NT2/D1 (cell line): ENCODE data around the gene PRRX2.
A peak's percentile ranks its signal among the peaks of the same experiment; 100 is the strongest.

Experiments
- DNase-seq: peaks from one replicate; pipeline ENCODE4 v3.0.0-alpha.2; 2011; ENCODE audit warnings: low read depth, low spot score
- H3K27me3 ChIP-seq: 2 replicates; pipeline ENCODE4 v1.6.0; 2011; ENCODE audit warnings: mild to moderate bottlenecking; ENCODE audit not compliant: insufficient read length, insufficient read depth
- H3K36me3 ChIP-seq: 2 replicates; pipeline ENCODE4 v1.6.1; 2011; ENCODE audit warnings: mild to moderate bottlenecking, low read length, mixed read lengths; ENCODE audit not compliant: insufficient read depth, insufficient read length
- H3K4me1 ChIP-seq: 2 replicates; pipeline ENCODE4 v1.5.1; 2011; ENCODE audit not compliant: insufficient read depth, insufficient read length
- H3K4me3 ChIP-seq: 2 replicates; pipeline ENCODE4 v1.5.1; 2011; ENCODE audit warnings: low read depth; ENCODE audit not compliant: insufficient read length
- H3K9ac ChIP-seq: 2 replicates; pipeline ENCODE4 v1.6.0; 2011; ENCODE audit warnings: low read depth; ENCODE audit not compliant: insufficient read length
- H3K9me3 ChIP-seq: 2 replicates; pipeline ENCODE4 v1.5.1; 2011; ENCODE audit warnings: mild to moderate bottlenecking, low read length; ENCODE audit not compliant: insufficient read depth
- SUZ12 ChIP-seq: IDR thresholded peaks from 2 replicates; pipeline ENCODE4 v1.6.1; 2011; ENCODE audit not compliant: insufficient read length, insufficient read depth; ENCODE audit errors: extremely low read depth
- YY1 ChIP-seq: IDR thresholded peaks from 2 replicates; pipeline ENCODE4 v1.6.1; 2011; ENCODE audit not compliant: insufficient read length, insufficient read depth
- ZNF274 ChIP-seq: IDR thresholded peaks from 2 replicates; pipeline ENCODE4 v1.6.1; 2011; ENCODE audit warnings: mild to moderate bottlenecking, low read depth, low read length

The PRRX2 gene

GRCh38 chr9:129626079-129626624, 39.3 kb upstream of the PRRX2 start, which contains the start of gene NTMT1:
Gene NTMT1, plus strand, starts transcription at chr9:129626163. Its CDS starts 6,541 bp downstream, at chr9:129632704.
- no peaks in the 10 kb centered on the region for H3K9me3 ChIP-seq
- peak within 1 kb of the TSS; percentile 98 for H3K9ac ChIP-seq
- no peak for DNase-seq
- H3K4me3 ChIP-seq, result peak within 1 kb of the TSS; percentile 89
- peaks cover 35% of the 10 kb centered on the region for H3K36me3 ChIP-seq
- peaks cover 9% of the 10 kb centered on the region for H3K27me3 ChIP-seq
- TF ChIP-seq ZNF274 (no peak), SUZ12 (no peak)
- H3K4me1 ChIP-seq, result peaks cover 17% of the 10 kb centered on the region

DNA sequence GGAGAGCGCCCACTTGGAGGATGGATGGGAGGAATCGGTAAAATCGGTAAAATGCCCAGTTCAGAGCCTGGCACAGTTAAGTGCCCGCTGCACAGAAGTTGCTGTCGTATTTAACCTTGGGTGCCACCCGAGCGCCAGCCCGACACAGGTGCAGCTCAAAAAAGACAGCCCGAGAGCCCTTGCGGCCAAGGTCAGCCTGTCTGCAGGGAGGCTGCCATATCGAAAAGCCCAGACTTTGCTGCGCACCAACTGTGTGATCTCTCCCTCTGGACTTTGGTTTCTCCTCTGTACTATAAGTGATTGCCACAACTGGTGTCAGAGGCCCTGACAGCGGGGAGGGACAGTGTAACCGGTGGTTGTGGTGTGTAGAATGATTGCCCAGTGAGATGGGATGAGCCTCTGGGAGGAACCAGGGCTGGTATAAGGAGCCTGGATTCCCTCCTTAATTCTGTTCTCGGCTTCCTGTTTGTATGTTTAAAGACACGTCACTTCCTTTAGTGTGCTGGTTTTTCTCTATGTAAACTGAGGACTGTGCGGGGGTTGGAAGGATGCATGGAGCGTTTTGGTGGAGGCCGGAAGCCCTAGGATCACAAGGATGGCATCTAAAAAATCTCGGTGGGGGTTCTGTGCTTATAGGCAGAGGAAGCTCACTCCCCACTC, 38.7 kb upstream of the PRRX2 start:
- TF ChIP-seq YY1 (no peak), SUZ12 (no peak), ZNF274 (no peak)
- Histone ChIP-seq H3K36me3 (peaks cover 41% of the 10 kb centered on the region), H3K9ac (peak overlapping the region; percentile 98), H3K4me1 (peaks cover 20% of the 10 kb centered on the region), H3K4me3 (peak overlapping the region; percentile 89), H3K9me3 (no peaks in the 10 kb centered on the region), H3K27me3 (peaks cover 3% of the 10 kb centered on the region)
- DNase-seq, result no peak

- Histone ChIP-seq H3K4me3 (peak overlapping the region; percentile 89), H3K36me3 (peaks cover 52% of the 10 kb centered on the region), H3K9me3 (no peaks in the 10 kb centered on the region), H3K27me3 (no peaks in the 10 kb centered on the region), H3K9ac (peak overlapping the region; percentile 47), H3K4me1 (peaks cover 20% of the 10 kb centered on the region)
- TF ChIP-seq ZNF274, result no peak
- TF ChIP-seq YY1, result no peak
- no peak for TF ChIP-seq SUZ12
- no peak for DNase-seq
Measured at GRCh38 chr9:129627556-129628440, 37.6 kb upstream of the PRRX2 start.

GRCh38 chr9:129628709-129629108, 36.7 kb upstream of the PRRX2 start:
- peaks cover 20% of the 10 kb centered on the region for H3K4me1 ChIP-seq
- H3K36me3 ChIP-seq, result peaks cover 61% of the 10 kb centered on the region
- no peak for TF ChIP-seq SUZ12
- no peak for TF ChIP-seq YY1
- TF ChIP-seq ZNF274, result no peak
- no peak overlapping the region for H3K9ac ChIP-seq
- no peaks in the 10 kb centered on the region for H3K27me3 ChIP-seq
- H3K4me3 ChIP-seq, result no peak overlapping the region
- no peak for DNase-seq
- no peaks in the 10 kb centered on the region for H3K9me3 ChIP-seq

GRCh38 chr9:129629251-129629820, 36.1 kb upstream of the PRRX2 start:
- peaks cover 20% of the 10 kb centered on the region for H3K4me1 ChIP-seq
- no peak overlapping the region for H3K9ac ChIP-seq
- H3K9me3 ChIP-seq, result no peaks in the 10 kb centered on the region
- H3K4me3 ChIP-seq, result no peak overlapping the region
- TF ChIP-seq YY1, result no peak
- no peak for TF ChIP-seq ZNF274
- no peak for TF ChIP-seq SUZ12
- H3K27me3 ChIP-seq, result no peaks in the 10 kb centered on the region
- peaks cover 66% of the 10 kb centered on the region for H3K36me3 ChIP-seq
- DNase-seq, result no peak

GRCh38 chr9:129630967-129631673, 34.3 kb upstream of the PRRX2 start:
- no peak for DNase-seq
- no peaks in the 10 kb centered on the region for H3K9me3 ChIP-seq
- H3K36me3 ChIP-seq, result peaks cover 80% of the 10 kb centered on the region
- no peak for TF ChIP-seq YY1
- TF ChIP-seq ZNF274, result no peak
- TF ChIP-seq SUZ12, result no peak
- H3K4me3 ChIP-seq, result no peak overlapping the region
- H3K27me3 ChIP-seq, result no peaks in the 10 kb centered on the region
- peaks cover 20% of the 10 kb centered on the region for H3K4me1 ChIP-seq
- peak overlapping the region; percentile 17 for H3K9ac ChIP-seq
